SH-SY5Y (cell line): ENCODE results near the gene TCFL5.

Experiments
- GATA2 ChIP-seq: IDR thresholded peaks from 2 replicates; pipeline ENCODE4 v1.6.1; 2011; ENCODE audit warnings: mild to moderate bottlenecking, low read depth, low read length
- GATA3 ChIP-seq: IDR thresholded peaks from 2 replicates; pipeline ENCODE4 v1.6.1; 2011; ENCODE audit warnings: low read depth, mild to moderate bottlenecking, low read length, moderate library complexity

GRCh38 chr20:62805155-62805710 is 56.4 kb downstream of the TCFL5 start:
- TF ChIP-seq GATA3 (no peak), GATA2 (no peak)
